Measurements from ENCODE around the gene RAD50.

Gene RAD50

GRCh38 chr5:132662925-132663770, 106.4 kb downstream of the RAD50 start:
- no peak for DNase-seq

GRCh38 chr5:132663771-132664695, 107.3 kb downstream of the RAD50 start:
- DNase-seq: no peak

GRCh38 chr5:132664696-132665209, 108.0 kb downstream of the RAD50 start:
- DNase-seq: no peak

GRCh38 chr5:132665574-132666080, 108.8 kb downstream of the RAD50 start:
- no peak for DNase-seq

GRCh38 chr5:132666310-132667123, 109.7 kb downstream of the RAD50 start:
- DNase-seq: no peak

GRCh38 chr5:132667309-132667708, 110.5 kb downstream of the RAD50 start:
- DNase-seq: no peak

- no peak for DNase-seq
These were observed 111.3 kb downstream of the RAD50 start for GRCh38 chr5:132667761-132668705.

GRCh38 chr5:132668706-132669454, 112.1 kb downstream of the RAD50 start:
- no peak for DNase-seq

- DNase-seq: no peak
These were observed 112.7 kb downstream of the RAD50 start for GRCh38 chr5:132669455-132669820.

- DNase-seq: no peak
These were observed 113.4 kb downstream of the RAD50 start for GRCh38 chr5:132669966-132670882.

GRCh38 chr5:132671000-132671399, 114.2 kb downstream of the RAD50 start:
- no peak for DNase-seq

GRCh38 chr5:132673488-132673887, 116.7 kb downstream of the RAD50 start:
- DNase-seq: no peak

- DNase-seq: no peak
These were observed 117.3 kb downstream of the RAD50 start, which contains the start of gene IL4 for GRCh38 chr5:132673939-132674630. Gene IL4 (plus strand): TSS chr5:132673989. CDS start chr5:132674051, 62 bp downstream.

GRCh38 chr5:132674671-132675506, 118.1 kb downstream of the RAD50 start:
- DNase-seq: no peak

- DNase-seq: no peak
These were observed 119.3 kb downstream of the RAD50 start for GRCh38 chr5:132675936-132676689.

- DNase-seq: no peak
These were observed 120.4 kb downstream of the RAD50 start for GRCh38 chr5:132677191-132677590.

Data from SIG-M5 (cell line).